ENCODE results near the gene FLAD1. TPM values are rescaled to one million over a fixed set of nuclear protein-coding genes. Genes with fewer than 3 reads are reported as not detected.

FLAD1 gene
- total and polyA plus RNA-seq, 2 of the 8 experiments (the other 6 are each of a cell fraction or from before 2014, with no cell fraction given): 104 to 143 TPM

GRCh38 chr1:155000726-155001424 is 17.7 kb downstream of the FLAD1 start:
- H3K18ac ChIP-seq (ENCODE audit: extremely low read depth, low read length): peak overlapping the region; percentile 83
- H2BK15ac ChIP-seq (ENCODE audit: low read length): no peak overlapping the region
- H3K36me3 ChIP-seq (ENCODE audit: control insufficient read depth in 2 of 4, insufficient read depth in 4 of 4, low read length in 3 of 4): no peaks in the 10 kb centered on the region; a peak in 2 of 8 replicates
- no peak overlapping the region for H3K14ac ChIP-seq (ENCODE audit: insufficient read length)
- H3K56ac ChIP-seq (replicated peaks; ENCODE audit: insufficient read length, low read depth, low read length): peak overlapping the region; percentile 75
- peak overlapping the region; percentile 72; the same call in 1 of the 2 replicates for H2BK20ac ChIP-seq (ENCODE audit: low read length)
- H3K4me3 ChIP-seq (ENCODE audit: extremely low read depth in 1 of 4, insufficient read depth in 2 of 4, low read depth in 3 of 4, low read length in 4 of 4): peak overlapping the region; percentile 61 to 77 (median 63)
- H3K4me2 ChIP-seq (ENCODE audit: insufficient read depth in 1 of 2, low read depth in 2 of 2, low read length in 2 of 2): peak overlapping the region; percentile 79 to 87
- H4K20me1 ChIP-seq (replicated peaks in 1 of 2; ENCODE audit: control insufficient read depth in 1 of 2, insufficient read depth in 2 of 2, low read length in 2 of 2): peaks cover 0 to 4% of the 10 kb centered on the region in 2 experiments
- no peaks in the 10 kb centered on the region for H3K9me3 ChIP-seq (ENCODE audit: insufficient read depth in 2 of 2, low read depth in 1 of 2, low read length in 1 of 2)
- peak overlapping the region; percentile 93 for H4K8ac ChIP-seq (ENCODE audit: extremely low read depth, insufficient read depth, low read length)
- peak overlapping the region; percentile 89 for H4K5ac ChIP-seq (ENCODE audit: insufficient read length, low read depth, low read length)
- no peaks in the 10 kb centered on the region for H3K27me3 ChIP-seq (replicated peaks in 1 of 4; ENCODE audit: control insufficient read depth in 3 of 4, extremely low read depth in 1 of 4, insufficient read depth in 3 of 4, low read length in 3 of 4)
- H3K79me1 ChIP-seq (ENCODE audit: low read depth, low read length): peaks cover under 1% of the 10 kb centered on the region; the same call in 1 of the 2 replicates
- H2BK120ac ChIP-seq (replicated peaks; ENCODE audit: low read depth, low read length): no peak overlapping the region
- no peak for FAIRE-seq
- peak overlapping the region; percentile 87 for H2BK5ac ChIP-seq (ENCODE audit: low read depth, low read length)
- no peak overlapping the region for H3K23ac ChIP-seq (ENCODE audit: insufficient read length)
- no peak overlapping the region for H2AFZ ChIP-seq (ENCODE audit: low read length)
- 1% methylated on average over 40 of the region's 43 CpGs; no CpG with 5 or more reads in 1 of the 2 experiments for WGBS, 2 experiments (ENCODE audit: extremely low coverage in 1 of 2, insufficient coverage in 1 of 2, insufficient read length in 1 of 2, insufficient replicate concordance in 2 of 2, low coverage in 1 of 2, low lambda C conversion rate in 2 of 2, missing lambda C conversion rate in 1 of 2)
- H3K23me2 ChIP-seq (ENCODE audit: low read depth, low read length): peaks cover 18% of the 10 kb centered on the region; the same call in 1 of the 2 replicates
- H3K4ac ChIP-seq (replicated peaks; ENCODE audit: insufficient read length, low read depth, low read length): peak overlapping the region; percentile 74
- DNase-seq (ENCODE audit: low read depth in 1 of 2, low spot score in 2 of 2): peak in 1 of 2 experiments; percentile 97
- peak overlapping the region; percentile 80; the same call in 1 of the 2 replicates for H3K27ac ChIP-seq (ENCODE audit: low read depth, low read length)
- peaks cover 6 to 18% (median 14%) of the 10 kb centered on the region in 4 experiments for H3K4me1 ChIP-seq (replicated peaks in 1 of 4; ENCODE audit: control insufficient read depth in 3 of 4, insufficient read depth in 4 of 4, low read length in 3 of 4)
- POLR2A ChIA-PET (ENCODE audit: partially characterized antibody): interaction anchor here (0.6 to 42.8 kb wide), 7 partner anchors 15 to 864 kb away, joined by 3 to 702 read pairs (median 6); partner anchors contain the start of genes CKS1B, EFNA3, EFNA4 and FLAD1
- H3K79me2 ChIP-seq (ENCODE audit: control insufficient read depth in 1 of 2, insufficient read depth in 2 of 2, low read length in 2 of 2): peaks cover 0 to 29% of the 10 kb centered on the region in 2 experiments; a peak in 2 of 4 replicates
- CTCF ChIA-PET (ENCODE audit: partially characterized antibody): interaction anchor here (0.9 to 14.0 kb wide), 8 partner anchors 14 to 91 kb away, joined by 3 to 334 read pairs (median 112); partner anchors contain the start of genes CKS1B, EFNA3, EFNA4 and FLAD1
- H2BK12ac ChIP-seq (ENCODE audit: low read depth, low read length): peak overlapping the region; percentile 80
- H2AK5ac ChIP-seq (ENCODE audit: low read depth, low read length): no peak overlapping the region
- H4K91ac ChIP-seq (replicated peaks; ENCODE audit: insufficient read length, low read length): peak overlapping the region; percentile 8
- H3K9ac ChIP-seq (replicated peaks in 1 of 4; ENCODE audit: extremely low read depth in 1 of 4, low read depth in 3 of 4, low read length in 3 of 4): peak overlapping the region in 2 of 4 experiments; percentile 45 to 60; a peak in 3 of 7 replicates
- TF ChIP-seq RNF2 (IDR thresholded peaks at IDR 0.05; ENCODE audit: borderline replicate concordance, low read depth, low read length, missing control alignments, poor library complexity, severe bottlenecking) (no peak), CHD1 (IDR thresholded peaks at IDR 0.05; ENCODE audit: low read depth, low read length) (no peak), TBP (IDR thresholded peaks at IDR 0.05; ENCODE audit: low read depth, low read length) (peak; percentile 55), EGR1 (IDR thresholded peaks at IDR 0.05; ENCODE audit: borderline replicate concordance, low read depth, low read length) (peak; percentile 94), NANOG (IDR thresholded peaks at IDR 0.05; ENCODE audit: insufficient read depth, low read depth, low read length, poor library complexity, severe bottlenecking) (no peak), EP300 (IDR thresholded peaks at IDR 0.05; ENCODE audit: borderline replicate concordance in 1 of 2, low read depth in 2 of 2, low read length in 2 of 2) (peak in 1 of 2 experiments; percentile 82; a peak in 2 of 3 replicates), GABPA (IDR thresholded peaks at IDR 0.05; ENCODE audit: borderline replicate concordance, insufficient read depth, low read length) (peak; percentile 63; the same call in 1 of the 2 replicates), RXRA (IDR thresholded peaks at IDR 0.05; ENCODE audit: insufficient read depth, low read depth, low read length) (no peak), FOSL1 (IDR thresholded peaks at IDR 0.05; ENCODE audit: insufficient read depth, low read depth, low read length) (no peak), SUZ12 (IDR thresholded peaks at IDR 0.05; ENCODE audit: low read length) (no peak)

All from H1 (cell line).